Epithelial cell of proximal tubule (primary cell): ENCODE results near the gene ACAN. TPM values are rescaled to one million over a fixed set of nuclear protein-coding genes. Genes with fewer than 3 reads are reported as not detected.

ENCODE experiments used
- DNase-seq: peaks from one replicate; pipeline ENCODE4 v3.0.0-alpha.2; 2011; ENCODE audit warnings: low read depth
- H3K4me3 ChIP-seq: 2 replicates; pipeline ENCODE4 v1.5.1; 2011; ENCODE audit warnings: low read depth, mild to moderate bottlenecking, low read length
- total RNA-seq: library from RNA; depleted of rRNA; stranded (reverse); fragments of >200 nt; gene quantifications from 2 replicates; pipeline ENCODE4 v1.2.3, GENCODE V29; 2015
- TF ChIP-seq, protein P1 (sequence below): conservative IDR thresholded peaks from 2 replicates; pipeline ENCODE4 v1.5.1; 2012; ENCODE audit warnings: low read depth, mild to moderate bottlenecking, low read length

ACAN gene
- total RNA-seq, 1 donor from 2014 or later: not detected

DNA sequence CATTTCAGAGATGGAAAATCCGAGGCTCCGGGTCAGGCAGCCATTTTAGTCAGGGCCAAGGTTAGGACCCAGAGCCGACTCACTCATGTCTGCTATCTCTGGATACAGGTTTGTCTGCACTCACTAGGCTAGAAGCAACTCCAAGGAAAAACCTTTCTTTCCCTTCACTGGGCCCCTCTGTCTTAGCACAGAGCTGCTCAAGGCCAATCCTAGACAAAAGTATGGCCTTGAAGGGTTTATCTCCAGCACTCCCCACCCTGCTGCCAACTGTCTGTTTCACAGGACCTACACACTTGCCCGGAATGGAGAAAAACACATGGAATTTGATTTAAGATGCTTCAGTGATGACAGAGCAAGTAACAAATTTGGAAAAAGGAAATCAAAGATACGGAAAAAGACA is 25.6 kb downstream of the ACAN start:
- no peak overlapping the region for H3K4me3 ChIP-seq
- DNase-seq: no peak
- TF ChIP-seq, protein P1, sequence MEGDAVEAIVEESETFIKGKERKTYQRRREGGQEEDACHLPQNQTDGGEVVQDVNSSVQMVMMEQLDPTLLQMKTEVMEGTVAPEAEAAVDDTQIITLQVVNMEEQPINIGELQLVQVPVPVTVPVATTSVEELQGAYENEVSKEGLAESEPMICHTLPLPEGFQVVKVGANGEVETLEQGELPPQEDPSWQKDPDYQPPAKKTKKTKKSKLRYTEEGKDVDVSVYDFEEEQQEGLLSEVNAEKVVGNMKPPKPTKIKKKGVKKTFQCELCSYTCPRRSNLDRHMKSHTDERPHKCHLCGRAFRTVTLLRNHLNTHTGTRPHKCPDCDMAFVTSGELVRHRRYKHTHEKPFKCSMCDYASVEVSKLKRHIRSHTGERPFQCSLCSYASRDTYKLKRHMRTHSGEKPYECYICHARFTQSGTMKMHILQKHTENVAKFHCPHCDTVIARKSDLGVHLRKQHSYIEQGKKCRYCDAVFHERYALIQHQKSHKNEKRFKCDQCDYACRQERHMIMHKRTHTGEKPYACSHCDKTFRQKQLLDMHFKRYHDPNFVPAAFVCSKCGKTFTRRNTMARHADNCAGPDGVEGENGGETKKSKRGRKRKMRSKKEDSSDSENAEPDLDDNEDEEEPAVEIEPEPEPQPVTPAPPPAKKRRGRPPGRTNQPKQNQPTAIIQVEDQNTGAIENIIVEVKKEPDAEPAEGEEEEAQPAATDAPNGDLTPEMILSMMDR: no peak

DNA sequence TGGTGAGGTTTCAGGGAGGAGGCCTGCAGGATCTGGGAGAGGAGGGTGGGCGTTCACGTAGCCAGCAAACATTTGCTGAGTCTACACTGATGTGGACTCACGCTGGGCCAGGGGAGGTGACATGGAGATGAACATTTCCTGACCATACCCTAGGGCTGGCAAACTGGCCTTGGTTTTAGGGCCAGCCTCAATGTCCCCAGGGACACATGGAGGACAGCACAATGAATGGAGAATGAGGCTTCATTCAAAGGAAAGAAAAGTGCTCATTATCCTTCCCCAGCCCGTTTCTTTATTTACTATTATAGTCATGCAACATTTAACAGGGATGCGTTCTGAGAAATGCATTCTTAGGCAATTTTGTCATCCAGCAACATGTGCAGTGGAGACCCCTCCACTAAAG is 26.8 kb downstream of the ACAN start:
- TF ChIP-seq, protein P1: no peak
- H3K4me3 ChIP-seq: no peak overlapping the region
- no peak for DNase-seq

DNA sequence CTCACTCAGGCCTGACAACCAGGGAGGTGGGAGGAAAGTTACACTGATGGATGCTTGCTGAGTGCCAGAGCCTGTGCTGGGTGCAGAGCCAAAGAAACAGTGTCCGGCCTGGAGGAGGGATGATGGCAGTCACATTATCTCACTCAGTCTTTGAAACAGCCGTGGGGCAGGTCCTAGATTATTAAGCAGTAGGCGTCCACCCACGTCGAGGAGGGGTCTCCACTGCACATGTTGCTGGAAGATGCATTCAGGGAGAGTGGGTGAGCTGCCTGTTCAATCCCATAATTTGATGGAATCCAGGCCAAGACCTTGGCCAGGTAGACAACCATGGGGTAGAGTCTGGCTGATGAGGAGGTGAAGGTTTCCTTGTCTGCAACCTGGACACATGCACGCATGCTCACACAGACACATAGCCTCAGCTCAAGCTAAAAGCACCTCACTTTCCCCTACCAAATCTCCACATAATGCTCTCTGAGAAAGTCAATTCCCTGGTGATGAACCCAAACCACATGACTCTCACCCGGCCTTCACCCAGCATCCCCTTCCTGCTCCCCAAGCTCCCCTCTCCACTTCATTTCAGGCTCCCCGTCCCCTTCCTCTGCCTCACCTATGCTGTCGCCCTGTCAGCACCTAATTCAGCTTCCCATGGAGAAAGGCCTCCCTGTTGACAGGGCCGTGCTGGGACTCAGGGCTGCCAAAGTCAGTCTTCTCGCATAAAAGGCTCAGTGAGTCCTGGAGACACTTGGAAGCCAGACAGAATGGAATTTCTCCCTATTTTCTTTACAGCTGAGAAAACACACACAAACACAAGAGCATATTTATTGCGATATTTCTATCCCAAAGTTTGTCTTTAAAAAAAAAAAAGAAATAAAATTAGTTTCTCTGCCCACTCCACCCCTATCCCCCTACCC is 29.8 kb downstream of the ACAN start:
- no peak for DNase-seq
- H3K4me3 ChIP-seq: no peak overlapping the region
- TF ChIP-seq, protein P1: no peak

DNA sequence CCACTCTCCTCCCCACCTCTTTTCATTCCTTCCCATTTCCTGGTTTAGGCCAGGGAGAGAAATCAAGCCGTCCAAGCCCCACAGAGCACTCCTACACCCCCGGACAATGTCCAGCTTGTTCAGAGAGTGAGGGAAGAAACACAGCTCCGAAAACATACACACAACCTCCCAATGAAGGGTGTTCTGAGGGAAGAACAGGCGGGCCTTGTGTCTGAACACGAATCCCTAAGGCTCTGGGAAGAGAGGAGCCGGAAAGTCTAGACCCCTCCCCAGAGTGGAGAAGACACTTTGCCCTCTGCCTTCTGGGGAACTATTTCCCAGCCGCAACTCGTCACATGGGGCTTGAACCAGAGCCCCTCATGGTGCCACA is 30.5 kb downstream of the ACAN start:
- H3K4me3 ChIP-seq: no peak overlapping the region
- no peak for DNase-seq
- TF ChIP-seq, protein P1: no peak

DNA sequence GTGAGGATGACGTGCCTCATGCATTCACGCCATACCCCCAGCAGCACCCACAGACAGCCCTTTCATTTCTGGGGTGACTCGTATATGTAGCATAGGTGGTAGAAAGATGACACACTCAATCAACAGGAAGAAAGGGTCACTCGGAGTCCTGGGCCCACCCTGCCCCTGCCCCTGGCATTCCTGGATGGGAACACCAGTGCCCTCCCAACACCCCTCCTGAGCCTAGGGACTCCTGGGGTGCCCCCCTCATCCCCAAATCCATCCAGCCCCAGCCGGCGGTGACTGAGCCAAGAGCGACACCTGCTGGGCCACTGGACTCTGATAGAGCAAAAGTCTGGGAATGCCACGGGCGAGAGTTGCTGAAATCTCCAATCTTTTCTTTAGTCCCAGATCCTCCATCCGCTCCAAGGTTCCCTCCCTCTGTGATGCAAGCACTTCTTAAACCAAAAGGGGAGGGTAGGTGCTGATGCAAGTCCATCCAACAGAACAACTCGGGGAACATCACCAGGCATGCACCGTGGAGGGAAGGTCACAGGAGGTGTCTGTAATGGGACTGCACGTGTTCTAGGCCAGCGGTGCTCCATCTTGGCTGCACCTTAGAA is 31.1 kb downstream of the ACAN start:
- DNase-seq: no peak
- no peak overlapping the region for H3K4me3 ChIP-seq
- TF ChIP-seq, protein P1: peak; percentile 81

DNA sequence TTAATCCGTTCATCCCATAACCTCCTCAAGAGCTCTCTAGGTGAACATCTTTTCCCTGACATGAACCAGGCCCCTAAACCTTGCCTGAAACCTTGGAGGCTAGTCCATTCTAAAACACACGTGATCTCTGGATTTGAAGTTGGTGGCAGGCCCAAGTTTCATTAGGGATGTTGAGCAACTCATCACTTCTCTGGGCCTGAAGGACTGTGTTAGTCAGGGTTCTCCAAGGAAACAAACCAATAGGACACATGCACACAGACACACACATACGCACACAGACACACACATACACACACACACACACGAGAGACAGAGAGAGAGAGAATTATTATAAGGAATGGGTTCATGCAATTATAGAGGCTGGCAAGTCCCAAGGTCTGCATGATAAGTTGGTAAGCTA is 31.9 kb downstream of the ACAN start:
- TF ChIP-seq, protein P1: no peak
- no peak for DNase-seq
- H3K4me3 ChIP-seq: no peak overlapping the region

DNA sequence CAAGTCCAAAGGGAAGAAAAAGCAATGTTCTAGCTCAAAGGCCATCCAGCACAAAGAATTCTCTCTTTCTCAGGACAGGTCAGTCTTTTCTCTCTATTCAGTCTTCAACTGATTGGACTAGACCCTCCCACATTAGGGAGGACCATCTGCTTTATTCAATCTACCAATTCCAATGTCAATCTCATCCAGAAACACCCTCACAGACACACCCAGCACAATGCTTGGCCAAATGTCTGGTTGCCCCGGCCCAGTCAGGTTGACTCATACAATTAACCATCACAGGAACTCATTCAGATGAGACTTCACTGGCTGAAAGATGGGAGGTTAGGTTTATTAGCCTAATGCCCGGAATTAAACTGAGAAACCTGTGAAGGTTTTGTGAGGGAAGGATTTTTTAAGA is 32.4 kb downstream of the ACAN start:
- TF ChIP-seq, protein P1: no peak

More for the DNA sequence above, 32.4 kb downstream of the ACAN start:
- H3K4me3 ChIP-seq: no peak overlapping the region
- no peak for DNase-seq
